GM06990 (cell line): Measurements from ENCODE around the gene LTBP4.
"Not testable (repeated sequence)": the region's sequence is repeated elsewhere in the genome, so short reads cannot be mapped to it uniquely, and the experiment has no call there.

Source experiments
- DNase-seq: peaks from one replicate; pipeline ENCODE4 v3.0.0-alpha.2; 2011; ENCODE audit not compliant: insufficient read length; ENCODE audit errors: extremely low read depth
- H3K27me3 ChIP-seq: replicated peaks from 2 replicates; pipeline ENCODE4 v1.6.0; 2011; ENCODE audit warnings: low read length; ENCODE audit not compliant: control insufficient read depth, insufficient read depth
- H3K36me3 ChIP-seq: 2 replicates; pipeline ENCODE4 v1.5.1; 2011; ENCODE audit warnings: low read length; ENCODE audit not compliant: control insufficient read depth, insufficient read depth
- H3K4me3 ChIP-seq: replicated peaks from 2 replicates; pipeline ENCODE4 v1.5.1; 2011; ENCODE audit warnings: low read depth, mild to moderate bottlenecking, control low read depth, low read length
- TF ChIP-seq, protein P1 (sequence below): IDR thresholded peaks from 2 replicates; pipeline ENCODE4 v1.5.1; 2011; ENCODE audit warnings: low read length, control low read depth, mild to moderate bottlenecking, inconsistent platforms; ENCODE audit not compliant: insufficient read depth, poor library complexity, severe bottlenecking

Gene LTBP4

DNA sequence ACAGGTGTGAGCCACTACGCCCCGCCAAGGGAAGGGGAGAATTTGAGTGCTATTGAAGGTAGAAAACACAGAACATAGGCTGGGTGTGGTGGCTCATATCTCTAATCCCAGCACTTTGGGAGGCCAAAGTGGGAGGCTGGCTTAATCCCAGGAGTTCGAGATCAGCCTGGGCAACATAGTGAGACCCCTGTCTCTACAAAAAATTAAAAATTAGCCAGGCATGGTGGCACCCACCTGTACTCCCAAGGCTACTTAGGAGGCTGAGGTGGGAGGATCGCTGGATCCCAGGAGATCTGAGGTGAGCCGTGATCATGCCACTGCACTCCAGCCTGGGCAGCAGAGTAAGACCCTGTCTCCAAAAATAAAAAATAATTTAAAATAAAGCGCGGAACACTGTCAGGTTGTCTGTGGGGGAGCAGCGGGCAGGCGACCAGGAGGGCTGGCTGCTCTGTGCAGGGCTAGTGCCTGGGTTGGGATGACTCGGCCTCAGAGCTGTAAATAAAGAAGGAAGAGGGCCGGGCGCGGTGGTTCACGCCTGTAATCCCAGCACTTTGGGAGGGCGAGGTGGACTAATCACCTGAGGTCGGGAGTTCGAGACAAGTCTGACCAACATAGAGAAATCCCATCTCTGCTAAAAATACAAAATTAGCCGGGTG lies 41.0 kb downstream of the LTBP4 start:
- TF ChIP-seq, protein P1, sequence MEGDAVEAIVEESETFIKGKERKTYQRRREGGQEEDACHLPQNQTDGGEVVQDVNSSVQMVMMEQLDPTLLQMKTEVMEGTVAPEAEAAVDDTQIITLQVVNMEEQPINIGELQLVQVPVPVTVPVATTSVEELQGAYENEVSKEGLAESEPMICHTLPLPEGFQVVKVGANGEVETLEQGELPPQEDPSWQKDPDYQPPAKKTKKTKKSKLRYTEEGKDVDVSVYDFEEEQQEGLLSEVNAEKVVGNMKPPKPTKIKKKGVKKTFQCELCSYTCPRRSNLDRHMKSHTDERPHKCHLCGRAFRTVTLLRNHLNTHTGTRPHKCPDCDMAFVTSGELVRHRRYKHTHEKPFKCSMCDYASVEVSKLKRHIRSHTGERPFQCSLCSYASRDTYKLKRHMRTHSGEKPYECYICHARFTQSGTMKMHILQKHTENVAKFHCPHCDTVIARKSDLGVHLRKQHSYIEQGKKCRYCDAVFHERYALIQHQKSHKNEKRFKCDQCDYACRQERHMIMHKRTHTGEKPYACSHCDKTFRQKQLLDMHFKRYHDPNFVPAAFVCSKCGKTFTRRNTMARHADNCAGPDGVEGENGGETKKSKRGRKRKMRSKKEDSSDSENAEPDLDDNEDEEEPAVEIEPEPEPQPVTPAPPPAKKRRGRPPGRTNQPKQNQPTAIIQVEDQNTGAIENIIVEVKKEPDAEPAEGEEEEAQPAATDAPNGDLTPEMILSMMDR, result no peak
- Histone ChIP-seq H3K27me3 (no peaks in the 10 kb centered on the region), H3K4me3 (no peak overlapping the region), H3K36me3 (no peaks in the 10 kb centered on the region)
- no peak for DNase-seq

DNA sequence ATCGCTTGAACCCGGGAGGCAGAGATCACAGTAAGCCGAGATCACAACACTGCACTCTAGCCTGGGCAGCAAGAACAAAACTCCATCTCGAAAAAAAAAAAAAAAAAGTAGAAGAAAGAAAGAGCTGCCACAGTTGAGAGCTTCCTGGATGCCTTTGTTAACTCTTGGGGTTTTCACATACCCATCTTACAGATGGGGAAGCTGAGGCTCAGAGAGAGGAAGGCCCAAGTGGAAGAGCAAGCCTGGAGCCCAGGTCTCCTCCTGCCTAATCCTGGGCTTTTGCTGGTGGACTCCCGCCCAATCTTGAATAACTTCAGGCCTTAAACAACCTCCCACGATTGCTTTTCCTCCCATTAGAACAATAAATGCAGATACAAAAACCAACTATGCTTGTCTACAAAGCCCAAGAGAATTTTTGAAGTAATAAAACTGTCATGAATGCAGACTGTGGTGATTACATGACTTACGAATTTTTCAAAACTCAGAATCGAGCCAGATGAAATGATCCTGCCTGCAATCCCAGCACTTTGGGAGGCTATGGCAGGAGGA lies 41.7 kb downstream of the LTBP4 start:
- DNase-seq, result no peak
- no peak overlapping the region for H3K4me3 ChIP-seq
- H3K36me3 ChIP-seq, result no peaks in the 10 kb centered on the region
- no peaks in the 10 kb centered on the region for H3K27me3 ChIP-seq
- TF ChIP-seq, protein P1, result no peak

DNA sequence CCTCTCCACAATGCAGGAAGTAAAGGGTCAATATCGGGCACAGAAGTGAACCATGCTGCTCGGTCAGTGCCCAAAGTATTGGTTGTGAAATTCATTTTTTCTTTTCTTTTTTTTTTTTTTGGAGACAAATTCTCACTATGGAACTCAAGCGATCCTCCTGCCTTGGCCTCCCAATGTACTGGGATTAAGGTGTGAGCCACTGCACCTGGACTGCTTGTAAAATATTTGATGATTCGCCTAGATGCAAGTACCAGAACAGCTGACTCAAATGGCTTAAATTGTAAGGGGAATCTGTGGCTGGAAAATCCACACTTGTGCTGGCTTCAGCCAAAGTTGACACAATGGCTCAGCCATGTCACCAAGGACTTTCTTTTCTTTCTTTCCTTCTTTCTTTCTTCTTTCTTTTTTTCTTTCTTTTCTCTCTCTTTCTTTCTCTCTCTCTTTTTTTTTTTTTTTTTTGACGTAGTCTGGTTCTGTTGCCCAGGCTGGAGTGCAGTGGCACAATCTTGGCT lies 45.6 kb downstream of the LTBP4 start:
- no peak for DNase-seq
- Histone ChIP-seq H3K27me3 (no peaks in the 10 kb centered on the region), H3K4me3 (no peak overlapping the region)

DNA sequence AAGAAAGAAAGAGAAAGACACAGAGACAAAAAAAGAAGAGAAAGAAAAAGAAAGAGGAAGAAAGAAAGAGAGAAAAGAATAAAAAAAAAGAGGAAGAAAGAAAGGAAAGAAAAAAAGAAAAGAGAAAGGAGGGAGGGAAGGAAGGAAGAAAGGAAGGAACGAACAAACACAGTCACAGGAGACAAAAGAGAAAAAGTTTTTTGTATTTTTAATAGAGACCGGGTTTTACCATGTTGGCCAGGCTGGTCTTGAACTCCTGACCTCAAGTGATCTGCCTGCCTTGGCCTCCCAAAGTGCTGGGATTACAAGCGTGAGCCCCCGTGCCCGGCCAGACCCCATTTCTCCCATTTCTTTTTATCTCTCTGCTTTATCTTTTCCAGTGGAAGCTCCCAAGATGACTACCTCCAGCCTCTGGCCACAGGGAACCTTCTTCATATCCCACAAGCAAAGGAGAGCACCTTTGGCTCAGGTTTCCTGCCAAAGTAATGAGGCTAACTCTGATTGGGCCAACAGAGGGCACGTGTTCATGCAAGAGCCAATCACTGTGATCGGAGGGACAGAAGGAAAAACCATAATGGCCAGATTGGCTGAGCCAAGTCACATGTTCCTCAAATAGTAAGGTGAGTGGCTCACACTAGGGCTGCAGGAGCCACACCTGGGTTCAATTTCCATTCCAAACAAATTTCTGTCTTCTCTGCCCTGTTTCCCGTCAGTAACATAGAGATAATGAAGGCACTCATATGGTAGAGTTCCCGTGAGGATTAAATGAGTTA lies 48.9 kb downstream of the LTBP4 start:
- not testable (repeated sequence) for H3K4me3 ChIP-seq, DNase-seq, H3K27me3 ChIP-seq, H3K36me3 ChIP-seq

More for the DNA sequence above, 45.6 kb downstream of the LTBP4 start:
- TF ChIP-seq, protein P1, result no peak
- H3K36me3 ChIP-seq, result no peaks in the 10 kb centered on the region

DNA sequence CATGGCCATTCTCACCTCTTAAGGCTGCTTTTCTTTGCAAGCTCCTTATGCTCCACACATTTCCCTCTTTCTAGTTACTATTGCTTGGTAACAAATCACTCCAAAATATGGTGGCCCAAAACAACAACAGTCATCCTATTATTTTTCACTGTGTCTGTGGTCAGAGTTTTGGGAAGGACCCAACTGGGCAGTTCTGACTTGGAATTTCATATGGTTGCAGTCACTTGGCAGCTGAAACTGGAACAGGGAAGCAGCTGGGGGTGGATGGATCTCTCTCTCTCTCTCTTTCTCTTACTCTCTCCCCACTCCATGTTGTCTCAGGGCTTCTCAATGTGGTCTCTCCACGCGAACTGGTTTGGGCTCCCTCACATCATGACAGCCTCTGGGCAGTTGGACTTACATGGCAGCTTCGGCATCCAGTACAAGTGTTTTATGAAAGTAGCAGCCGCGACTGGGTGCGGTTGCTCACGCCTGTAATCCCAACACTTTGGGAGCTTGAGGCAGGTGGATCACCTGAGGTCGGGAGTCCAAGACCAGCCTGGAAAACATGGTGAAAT lies 49.7 kb downstream of the LTBP4 start:
- H3K27me3 ChIP-seq, result no peaks in the 10 kb centered on the region
- TF ChIP-seq, protein P1, result no peak
- no peak for DNase-seq

DNA sequence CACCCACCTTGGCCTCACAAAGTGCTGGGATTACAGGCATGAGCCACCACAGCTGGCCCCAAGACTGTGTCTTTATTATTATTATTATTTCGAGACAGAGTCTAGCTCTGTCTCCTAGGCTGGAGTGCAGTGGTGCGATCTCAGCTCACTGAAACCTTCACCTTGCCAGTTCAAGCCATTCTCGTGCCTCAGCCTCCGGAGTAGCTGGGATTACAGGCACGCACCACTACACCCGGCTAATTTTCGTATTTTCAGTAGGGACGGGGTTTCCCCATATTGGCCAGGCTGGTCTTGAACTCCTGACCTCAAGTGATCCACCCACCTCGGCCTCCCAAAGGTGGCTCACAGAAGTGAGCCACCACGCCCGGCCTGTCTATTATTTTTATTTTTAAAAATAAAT lies 51.1 kb downstream of the LTBP4 start:
- H3K4me3 ChIP-seq, H3K36me3 ChIP-seq, DNase-seq, H3K27me3 ChIP-seq: not testable (repeated sequence)

More for the DNA sequence above, 49.7 kb downstream of the LTBP4 start:
- Histone ChIP-seq H3K4me3 (no peak overlapping the region), H3K36me3 (no peaks in the 10 kb centered on the region)

DNA sequence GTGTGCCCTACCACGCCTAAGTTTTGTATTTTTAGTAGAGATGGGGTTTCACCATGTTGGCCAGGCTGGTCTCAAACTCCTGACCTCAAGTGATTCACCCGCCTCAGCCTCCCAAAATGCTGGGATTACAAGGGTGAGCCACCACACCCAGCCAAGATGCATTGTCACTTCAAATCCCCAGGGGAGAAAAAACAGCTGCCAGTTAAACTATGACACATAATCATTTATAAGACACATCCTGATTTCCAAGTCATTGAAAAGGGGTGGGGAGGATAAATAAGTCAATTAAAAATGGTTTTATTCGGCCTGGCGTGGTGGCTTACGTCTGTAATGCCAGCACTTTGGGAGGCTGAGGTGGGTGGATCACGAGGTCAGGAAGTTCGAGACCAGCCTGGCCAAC lies 54.5 kb downstream of the LTBP4 start:
- not testable (repeated sequence) for H3K36me3 ChIP-seq, H3K4me3 ChIP-seq, DNase-seq, H3K27me3 ChIP-seq
